T-helper 1 cell (primary cell): ENCODE data around the gene C3orf20.
A peak's percentile ranks its signal among the peaks of the same experiment; 100 is the strongest.

Source experiments
- DNase-seq, 5 donors: peaks; one replicate each; pipeline ENCODE4 v3.0.0-alpha.2; 2012 to 2020

C3orf20 gene

DNA sequence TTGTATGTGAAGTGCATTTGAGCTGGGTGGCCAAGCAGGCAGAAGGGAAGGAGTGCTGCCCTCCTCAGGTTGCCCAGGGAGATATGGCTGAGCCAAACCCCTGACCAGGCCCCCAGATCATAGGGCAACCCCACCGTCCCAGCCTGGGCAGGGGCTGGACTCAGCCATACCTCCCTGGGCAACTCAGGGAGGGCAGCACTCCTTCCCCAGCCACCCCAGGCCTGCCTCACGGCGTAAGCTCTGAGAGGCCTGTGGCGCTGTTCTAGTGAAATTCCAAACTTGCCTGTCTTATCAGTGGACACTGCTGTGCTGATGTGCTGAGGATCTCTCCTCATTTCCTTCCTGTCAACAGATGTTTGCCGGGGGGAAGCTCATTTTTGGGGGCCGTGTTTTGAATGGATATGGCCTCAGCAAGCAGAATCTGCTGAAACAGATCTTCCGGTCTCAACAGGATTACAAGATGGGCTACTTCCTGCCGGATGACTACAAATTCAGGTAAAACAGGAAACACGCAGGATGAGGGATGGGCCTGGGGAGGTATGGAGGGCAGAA lies 86.3 kb downstream of the C3orf20 start:
- peak in 1 of 5 donors; percentile 21 for DNase-seq

DNA sequence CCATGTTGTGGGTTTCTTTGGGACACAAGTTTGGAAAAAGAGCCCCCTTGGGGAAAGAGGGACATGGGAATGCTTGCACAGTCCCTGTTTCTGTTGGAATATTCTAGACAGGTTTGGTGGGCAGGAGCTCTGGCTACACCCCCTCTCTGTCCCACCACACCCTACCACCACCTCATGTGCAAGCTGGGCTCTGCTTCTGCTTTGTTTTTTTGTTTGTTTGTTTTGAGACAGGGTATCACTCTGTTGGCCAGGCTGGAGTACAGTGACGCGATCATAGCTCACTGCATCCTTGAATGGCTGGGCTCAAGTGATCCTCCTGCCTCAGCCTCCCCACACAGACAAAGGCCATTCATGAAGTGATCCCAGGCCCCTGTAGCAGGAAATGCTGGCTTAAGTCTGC lies 86.9 kb downstream of the C3orf20 start:
- no peak for DNase-seq

DNA sequence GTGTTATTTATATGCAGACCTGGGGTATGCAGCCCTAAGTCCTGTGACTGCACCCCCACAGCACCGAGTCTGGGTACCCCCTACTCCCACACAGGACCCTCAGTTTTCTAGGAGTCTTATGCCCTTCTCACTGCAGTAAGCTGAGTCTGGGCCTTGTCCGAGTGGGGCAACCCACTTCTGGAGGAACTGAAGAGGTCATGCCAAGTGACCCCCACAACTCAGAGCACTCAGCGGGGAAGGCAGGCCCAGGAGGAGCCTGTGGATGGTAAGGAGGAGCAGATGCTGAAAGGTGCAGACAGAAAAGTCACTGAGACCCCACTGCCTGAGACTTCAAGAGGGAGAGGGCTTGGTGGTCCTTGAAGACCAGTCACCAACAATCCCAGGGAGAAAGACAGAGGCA lies 87.8 kb downstream of the C3orf20 start:
- no peak for DNase-seq

DNA sequence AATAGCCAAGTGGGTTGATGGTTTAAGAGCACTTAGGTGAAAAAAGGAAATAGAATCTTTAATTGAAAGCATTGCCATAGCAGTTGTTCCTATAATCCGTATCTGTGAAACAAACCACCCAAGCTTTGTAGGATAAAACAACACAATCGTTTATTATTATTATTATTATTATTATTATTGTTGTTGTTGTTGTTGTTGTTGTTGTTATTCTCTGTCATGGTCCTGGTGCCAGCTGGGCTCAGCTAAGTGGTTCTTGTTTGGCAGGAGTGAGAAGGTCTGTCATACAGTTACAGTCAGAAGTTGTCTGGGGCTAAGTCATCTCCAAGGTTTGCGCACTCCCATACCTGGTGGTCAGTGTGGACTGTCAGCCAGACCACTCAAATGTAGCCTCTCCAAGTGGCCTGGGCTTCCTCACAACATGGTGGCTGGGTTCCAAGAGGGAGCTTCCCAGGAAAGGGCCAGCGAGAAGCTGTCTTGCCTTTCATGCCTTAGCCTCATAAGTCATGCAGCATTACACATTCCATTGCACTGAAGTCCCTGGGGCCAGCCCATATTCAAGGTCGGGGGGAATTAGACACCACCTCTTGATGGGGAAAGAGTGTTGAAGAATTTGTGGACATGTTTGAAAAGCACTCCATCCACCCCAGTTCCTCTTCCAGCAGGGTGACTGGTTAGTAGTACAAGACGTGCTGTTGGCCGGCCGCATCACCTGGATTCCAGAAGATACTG lies 89.6 kb downstream of the C3orf20 start:
- DNase-seq = no peak

DNA sequence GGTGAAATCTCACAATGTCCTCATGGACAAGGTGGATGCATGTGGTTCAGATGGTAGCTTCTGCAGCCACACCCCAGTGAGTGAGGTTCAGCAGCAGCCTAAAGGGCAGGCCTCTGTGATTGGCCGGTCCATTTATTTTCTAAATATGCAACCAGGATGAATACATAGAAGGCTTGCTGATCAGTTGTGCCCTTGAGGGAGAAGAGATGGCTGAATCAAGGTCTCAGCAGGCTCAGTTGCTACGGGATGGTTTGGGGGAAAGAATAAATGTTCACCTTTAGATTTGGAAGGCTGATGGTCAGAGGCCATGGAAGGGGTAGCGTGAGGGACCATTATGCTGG lies 90.1 kb downstream of the C3orf20 start:
- no peak for DNase-seq

DNA sequence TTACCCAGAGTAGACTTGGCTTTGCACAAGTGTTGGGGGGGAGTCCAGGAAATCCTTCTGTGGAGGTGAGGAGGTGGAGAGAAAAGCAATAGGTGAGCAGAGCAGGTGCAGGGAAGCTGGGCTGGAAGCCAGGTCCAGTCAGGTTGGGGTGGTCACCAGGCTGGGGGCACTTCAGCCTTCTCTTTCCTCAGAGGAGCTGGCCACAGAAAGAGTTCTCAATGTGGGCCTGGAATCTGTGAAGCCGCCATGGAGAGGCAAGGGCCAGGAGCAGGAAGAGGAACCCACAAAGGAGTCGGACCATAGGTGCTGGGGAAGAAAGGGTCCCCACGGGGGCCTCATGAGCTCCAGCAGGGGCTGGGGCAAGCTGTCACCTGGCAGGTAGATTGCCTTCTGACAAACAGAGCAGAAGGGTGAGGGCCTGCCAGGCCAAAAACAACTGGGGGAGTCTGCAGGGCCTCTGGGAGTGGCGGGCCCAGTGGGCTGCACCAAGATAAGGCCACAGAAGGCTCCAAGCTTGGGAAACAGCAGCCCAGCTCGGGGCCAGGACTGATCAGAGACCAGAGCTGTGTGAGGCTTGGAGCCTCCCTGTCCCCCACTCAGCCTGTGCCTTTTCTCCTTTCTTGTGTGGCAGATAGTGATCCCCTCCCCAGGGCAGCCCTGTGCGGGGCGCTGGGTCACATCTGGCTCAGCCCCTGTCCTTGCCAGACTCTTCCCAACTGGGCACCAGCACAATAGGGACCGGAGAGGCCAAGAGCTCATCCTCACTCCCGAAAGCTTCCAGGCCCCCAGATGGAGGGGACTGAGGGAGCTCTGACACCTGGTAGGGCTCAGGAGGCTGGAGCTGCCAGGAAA lies 90.9 kb downstream of the C3orf20 start:
- no peak for DNase-seq

DNA sequence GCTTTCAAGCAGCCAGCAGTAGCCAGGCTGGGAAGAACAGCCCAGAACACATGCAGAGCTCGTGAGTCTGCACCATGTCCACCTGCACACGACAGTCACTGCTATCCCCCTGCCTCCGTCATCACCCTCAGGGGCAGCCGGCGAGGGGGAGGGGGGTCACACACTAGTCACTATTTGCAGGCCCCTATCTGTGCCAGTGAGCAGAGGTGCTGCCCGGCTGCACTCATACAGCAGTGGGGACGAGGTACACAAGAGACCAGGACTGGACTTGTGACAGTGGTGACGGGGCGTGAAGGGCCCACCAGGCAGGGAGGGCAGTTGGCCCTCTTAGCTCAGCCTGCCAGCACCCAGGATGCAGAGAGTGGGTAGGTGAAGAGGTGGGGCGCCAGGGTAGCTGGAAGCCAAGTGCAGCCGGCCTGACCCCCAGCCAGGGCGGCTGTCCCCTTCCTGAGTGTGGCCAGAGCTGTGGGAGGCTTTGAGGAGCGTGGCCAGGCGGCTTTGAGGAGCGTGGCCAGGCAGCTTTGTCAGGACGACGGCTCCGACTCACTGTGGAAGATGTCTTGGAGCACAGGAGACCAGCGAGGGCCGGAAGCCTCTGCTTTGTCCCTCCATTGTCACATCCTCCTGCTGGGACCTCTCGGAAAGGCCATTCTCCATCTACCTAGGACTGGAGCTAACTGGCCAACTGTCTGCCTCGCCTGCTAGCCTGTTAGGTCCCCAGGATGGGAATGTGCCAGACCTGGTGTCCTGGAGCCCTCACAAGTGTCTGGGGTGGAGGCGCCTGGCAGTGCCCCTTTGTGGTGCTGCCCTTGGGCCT lies 91.7 kb downstream of the C3orf20 start:
- no peak for DNase-seq

DNA sequence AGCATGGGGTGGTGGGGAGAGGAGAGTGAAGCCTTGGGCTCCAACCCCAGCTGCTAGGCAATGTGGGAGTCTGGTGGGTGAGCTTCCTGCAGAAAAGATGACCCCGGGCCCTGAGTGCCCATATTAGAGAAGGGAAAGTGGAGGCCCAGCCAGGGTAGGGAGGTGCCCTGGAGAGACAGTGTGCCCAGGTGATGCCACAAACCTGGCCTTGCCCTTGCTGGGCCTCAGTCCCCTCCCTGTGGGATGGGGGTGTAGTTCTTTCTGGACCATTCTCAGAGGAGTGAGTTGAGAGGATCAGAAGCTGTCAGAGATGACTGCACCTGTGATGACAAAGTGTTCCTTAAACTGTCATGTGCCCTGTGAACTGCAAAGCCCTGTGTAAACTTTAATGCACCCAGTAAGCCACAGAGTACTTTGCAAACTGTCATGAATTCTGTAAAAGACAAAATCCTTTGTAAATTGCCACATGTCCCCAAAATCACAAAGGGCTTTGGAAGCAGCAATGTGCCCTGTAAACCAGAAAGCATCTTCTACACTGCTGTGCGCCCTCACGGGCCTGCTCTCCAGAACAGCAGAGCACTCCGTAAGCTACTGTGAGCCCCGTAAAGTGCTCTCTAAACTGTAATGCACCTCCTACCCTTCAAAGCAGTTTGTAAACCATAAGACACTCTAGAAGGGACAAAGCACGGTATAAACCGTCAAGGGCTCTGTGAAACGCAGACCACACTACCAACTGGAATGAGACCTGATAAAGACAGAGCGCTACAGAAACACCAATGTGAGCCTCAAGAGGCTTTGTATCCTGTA lies 92.5 kb downstream of the C3orf20 start:
- DNase-seq = no peak

DNA sequence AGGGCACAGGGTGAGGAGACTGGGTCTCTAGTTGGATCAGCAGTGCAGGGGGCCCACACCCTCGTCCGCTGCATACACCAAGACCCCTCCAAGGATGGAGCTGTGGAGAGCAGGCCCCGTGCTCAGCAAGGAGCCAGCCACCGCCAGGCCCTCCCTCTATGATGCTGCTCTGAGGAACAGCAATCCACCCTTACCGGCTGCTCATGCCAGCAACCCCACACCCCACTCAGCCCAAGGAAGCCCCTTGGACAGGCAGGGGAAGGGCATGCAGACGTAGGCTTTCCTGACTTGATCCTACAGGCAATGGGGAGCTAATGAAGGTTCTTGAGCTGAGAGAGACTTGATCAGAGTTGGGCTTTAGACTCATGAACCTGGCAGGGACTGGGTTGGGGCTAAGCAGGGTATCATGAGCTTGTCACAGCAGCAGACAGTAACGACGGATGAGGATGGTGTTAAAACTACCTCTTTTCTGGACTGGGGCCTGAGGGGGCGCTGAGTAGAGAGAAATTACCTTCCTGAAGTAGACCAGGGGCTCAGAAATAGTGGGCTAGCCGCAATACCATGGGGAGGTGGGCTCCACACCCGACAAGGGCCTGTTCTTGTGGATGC lies 93.3 kb downstream of the C3orf20 start:
- no peak for DNase-seq

DNA sequence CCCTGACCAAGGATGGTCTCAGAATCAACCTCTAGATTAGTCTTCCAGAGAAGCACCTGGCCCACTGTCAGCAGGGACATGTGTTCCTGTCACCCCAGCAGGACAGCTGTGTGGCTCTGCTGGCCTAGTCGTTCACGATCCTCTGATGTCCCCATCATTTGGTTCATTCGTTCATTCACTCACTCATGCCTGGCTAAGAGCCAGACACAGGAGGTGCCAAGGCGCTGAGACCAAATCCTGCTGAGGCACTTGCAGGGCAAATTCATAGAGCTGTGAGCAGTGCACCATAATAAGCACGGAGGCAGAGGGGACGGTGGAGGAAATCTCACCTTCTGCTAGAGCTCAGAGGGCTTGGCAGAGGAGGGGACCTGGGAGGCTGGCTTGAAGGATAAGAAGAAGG lies 93.9 kb downstream of the C3orf20 start:
- no peak for DNase-seq

DNA sequence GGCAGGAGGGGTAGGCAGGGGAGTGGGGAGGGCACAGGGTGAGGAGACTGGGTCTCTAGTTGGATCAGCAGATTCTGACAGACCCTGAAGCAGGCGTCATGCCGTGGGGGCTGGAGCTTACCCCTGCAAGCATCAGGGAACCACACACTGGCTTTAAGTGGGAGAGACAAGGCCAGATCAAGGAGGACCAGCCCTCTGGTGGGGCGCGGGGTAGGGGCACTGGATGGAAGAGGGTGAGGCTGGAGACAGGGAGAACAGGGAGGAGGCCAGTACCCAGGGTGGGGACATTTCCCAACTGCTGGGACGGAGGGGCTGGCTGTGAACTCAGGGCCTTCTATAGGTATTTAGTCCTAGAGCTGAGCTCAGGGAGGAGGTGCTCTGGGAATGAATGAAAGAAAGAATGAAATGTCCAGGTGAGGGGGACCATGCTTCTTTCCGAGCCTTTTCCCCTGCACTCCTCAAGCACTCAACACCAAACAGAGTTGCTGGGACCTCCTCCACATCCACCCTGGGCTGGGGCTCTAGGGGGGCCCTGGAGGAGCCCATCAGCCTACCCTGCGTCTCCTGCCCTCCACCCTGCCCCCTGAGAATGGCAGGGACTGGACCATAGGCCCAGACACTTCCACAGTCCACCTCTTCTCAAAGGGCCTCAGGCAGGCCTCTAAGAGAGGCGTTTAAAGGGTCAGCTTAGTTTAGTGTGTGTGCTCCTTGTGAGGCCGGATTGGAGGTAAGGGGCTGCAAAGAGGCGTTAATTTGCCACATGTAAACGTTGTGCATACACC lies 94.8 kb downstream of the C3orf20 start:
- no peak for DNase-seq

DNA sequence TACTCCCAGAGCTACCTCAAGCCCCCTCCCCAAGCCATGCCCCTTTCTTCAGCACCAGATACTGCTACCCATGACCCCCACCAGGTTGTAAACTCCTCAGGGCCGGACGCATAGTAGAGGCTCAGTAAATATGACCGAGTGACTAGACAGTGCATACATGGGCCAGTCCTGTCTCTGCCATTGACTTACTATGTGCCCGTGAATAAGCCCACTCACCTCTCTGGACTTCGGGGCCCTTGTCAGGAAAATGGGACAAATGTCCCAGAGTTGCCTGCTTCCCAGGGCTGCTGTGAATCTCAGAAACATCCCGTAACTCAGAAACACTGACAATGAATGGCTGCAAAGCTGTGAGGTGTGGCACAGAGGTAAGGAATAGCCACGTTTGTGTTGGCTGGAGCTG lies 95.7 kb downstream of the C3orf20 start:
- no peak for DNase-seq

DNA sequence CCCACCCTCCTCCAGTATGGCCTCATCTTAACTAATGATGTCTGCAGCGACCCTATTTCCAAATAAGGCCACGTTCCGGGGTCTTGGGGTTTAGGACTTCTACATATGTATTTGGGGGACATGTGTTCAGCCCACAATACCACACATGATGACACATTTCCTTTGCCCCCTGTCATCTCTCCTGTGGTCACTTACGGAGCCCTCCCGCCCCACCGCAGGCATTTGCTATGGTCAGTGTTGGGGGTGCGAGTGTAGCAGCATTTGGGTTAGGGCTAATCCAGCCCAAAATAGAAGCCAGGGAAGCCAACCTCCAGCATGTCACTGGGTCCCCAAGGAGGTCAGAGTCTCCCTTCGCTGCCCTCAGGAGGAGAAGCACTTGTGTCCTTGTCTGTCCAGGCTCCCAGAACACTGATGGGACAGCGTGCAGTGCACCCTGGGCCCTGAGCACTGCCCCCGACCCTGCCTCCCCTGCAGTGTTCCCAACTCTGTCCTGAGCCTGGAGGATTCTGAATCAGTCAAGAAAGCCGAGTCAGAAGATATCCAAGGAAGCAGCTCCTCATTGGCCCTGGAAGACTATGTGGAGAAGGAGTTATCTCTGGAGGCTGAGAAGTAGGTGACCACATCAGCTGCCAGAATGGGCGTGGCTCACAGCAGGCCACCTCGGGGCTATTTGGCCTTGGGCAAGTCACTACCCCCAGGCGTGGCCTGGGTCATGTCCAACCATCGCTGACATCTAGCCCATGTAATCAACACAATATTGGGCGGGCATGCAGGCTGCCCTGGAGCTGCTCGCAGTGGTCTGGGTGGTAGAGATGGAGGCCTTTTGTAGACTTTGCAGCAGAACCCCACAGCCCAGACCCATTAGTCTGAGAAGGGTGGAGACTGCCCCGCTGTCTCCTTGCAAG lies 96.9 kb downstream of the C3orf20 start:
- DNase-seq = no peak

DNA sequence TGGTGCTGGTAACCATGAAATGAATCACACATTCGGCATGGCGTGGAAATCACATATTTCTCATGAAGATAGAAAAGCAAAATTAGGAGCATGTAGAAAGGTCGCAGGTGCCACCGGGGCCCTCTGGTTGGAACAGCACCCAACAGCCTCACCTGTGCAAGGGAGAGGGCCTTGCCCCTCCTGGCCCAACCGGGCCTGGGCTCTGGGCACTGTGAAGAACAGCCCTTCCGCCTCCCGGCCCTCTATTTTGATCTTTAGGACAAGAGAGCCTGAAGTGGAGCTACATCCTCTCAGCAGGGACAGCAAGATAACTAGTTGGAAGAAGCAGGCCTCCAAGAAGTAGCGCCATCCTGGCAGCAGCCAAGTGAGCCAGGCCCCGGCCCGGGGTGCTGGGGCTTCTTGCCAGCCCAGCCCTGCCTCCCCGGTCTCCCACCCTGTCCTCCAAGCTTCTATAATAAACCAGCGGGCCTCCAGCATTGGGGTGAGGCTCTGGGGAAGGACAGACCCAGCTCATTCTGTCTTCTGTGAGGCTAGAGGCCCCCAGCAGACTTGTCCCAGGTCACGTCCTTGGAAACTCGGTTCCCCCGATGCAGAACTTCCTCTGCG lies 97.7 kb downstream of the C3orf20 start:
- DNase-seq = no peak

DNA sequence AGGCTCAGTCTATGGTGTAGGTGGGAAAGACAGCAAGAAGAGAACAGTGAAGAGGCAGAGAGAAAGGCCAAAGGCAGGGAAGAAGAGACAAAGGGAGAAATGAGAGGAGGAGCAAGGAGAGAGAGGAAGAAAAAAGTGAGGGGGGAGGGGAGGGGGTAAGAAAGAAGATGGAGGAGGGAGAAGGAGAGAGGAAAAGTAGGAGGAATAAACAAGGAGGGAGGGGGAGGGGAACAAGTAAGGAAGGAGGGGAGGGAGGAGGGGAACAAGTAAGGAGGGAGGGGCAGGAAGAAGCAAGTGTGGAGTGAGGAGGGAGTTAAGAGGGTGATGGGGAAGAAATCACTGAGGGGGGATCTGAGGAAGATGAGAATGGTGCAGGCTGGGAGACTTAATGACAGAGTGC lies 98.3 kb downstream of the C3orf20 start:
- no peak for DNase-seq

DNA sequence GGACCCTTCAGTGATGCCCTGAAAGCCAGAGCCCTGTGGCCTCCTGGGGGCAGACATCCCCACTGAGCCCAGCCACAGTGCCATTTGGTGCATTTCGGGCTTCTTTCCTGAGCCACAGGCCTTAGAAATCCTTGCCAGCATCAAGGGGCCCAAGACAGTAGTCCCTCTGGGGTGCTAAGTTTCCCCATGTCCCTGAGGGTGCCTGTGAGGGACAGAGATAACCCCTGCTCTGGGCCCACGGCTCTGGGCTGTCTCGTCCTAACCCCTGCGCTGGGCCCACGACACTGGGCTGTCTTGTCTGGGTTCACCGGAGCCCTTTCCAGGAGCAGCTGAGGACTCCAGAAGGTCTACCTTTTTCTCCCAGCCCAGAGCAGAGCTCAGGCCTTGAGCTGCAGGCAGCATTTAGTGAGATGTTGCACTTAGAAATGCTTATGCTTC lies 98.8 kb downstream of the C3orf20 start:
- DNase-seq = no peak

DNA sequence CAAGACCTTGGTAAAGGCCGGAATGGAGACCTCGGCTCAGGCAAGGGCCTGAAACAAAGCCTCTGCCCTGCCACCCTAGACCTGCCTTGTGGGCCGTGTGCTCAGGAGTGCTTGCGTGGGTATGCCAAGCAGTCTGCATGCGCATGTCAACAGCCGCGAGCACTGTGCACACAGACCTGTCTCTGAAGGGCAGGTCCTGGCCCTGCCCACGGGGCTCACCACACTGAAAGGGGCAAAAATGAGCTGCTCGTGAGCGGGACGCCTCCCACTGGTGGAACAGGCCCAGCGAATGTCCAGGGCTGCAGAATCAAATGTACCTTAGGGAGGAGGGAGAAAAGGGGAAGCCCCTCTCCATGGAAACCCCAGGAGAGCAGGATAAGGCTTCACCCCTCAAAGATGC lies 99.5 kb downstream of the C3orf20 start:
- DNase-seq = no peak

DNA sequence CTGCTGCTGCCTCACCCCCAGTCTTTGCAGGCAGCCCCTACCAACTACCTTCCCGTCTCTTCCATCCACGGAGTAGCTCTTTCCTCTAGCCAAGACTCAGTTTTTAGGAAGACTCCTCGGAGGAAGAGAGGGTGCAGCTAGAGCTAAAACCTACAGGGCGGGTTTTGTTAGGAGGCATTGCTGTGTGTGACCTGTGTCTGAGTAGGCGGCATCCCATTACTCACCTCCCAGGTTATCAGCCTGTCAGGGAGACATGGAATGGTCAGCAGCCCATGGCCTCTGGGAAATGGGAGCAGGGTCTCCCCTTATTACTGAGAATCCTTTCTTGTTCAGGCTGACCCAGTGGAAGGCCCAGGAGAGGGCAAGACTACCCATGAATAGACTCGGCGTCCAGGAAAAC lies 100.1 kb downstream of the C3orf20 start:
- no peak for DNase-seq

DNA sequence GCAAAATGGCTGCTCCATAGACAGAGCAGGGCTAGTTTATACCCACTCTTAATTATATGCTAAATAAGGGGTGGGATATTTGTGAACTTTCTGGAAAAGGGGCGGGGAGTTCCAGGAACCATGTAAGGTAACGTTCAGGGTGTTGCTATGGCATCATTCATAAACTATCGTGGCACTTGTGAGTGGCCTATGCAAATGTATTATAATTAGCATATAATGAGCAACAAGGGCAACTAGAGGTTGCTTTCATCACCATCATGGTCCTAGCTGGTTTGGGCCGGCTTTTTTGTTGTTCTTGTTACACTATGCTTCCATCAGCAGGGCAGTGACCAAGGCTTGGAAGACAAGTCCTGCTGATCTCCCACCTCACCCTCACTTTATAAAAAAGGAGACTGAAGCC lies 100.6 kb downstream of the C3orf20 start:
- no peak for DNase-seq
